ENCODE measurements around the gene EPN2. TPM values are rescaled to one million over a fixed set of nuclear protein-coding genes. Genes with fewer than 3 reads are reported as not detected.

The EPN2 gene
- total RNA-seq, 1 experiment from 2014 or later: 25.0 TPM

GRCh38 chr17:19360772-19361171, 123.6 kb downstream of the EPN2 start:
- DNase-seq (ENCODE audit: extremely low read depth, low read depth): no peak

- no peak for DNase-seq (ENCODE audit: extremely low read depth, low read depth)
Observed at GRCh38 chr17:19361326-19361725, 124.2 kb downstream of the EPN2 start.

- no peak for DNase-seq (ENCODE audit: extremely low read depth, low read depth)
Observed at GRCh38 chr17:19361944-19362276, 124.7 kb downstream of the EPN2 start.

- DNase-seq (ENCODE audit: extremely low read depth, low read depth): peak; percentile 90
Observed at GRCh38 chr17:19362277-19363113, 125.3 kb downstream of the EPN2 start, which contains the start of gene B9D1. B9D1 (minus strand) TSS chr17:19362723; CDS start chr17:19362569, 154 bp downstream.

- DNase-seq (ENCODE audit: extremely low read depth, low read depth): no peak
Observed at GRCh38 chr17:19363114-19363438, 125.9 kb downstream of the EPN2 start.

- no peak for DNase-seq (ENCODE audit: extremely low read depth, low read depth)
Observed at GRCh38 chr17:19363460-19364035, 126.4 kb downstream of the EPN2 start.

- no peak for DNase-seq (ENCODE audit: extremely low read depth, low read depth)
Observed at GRCh38 chr17:19364699-19365498, 127.7 kb downstream of the EPN2 start.

- DNase-seq (ENCODE audit: extremely low read depth, low read depth): no peak
Observed at GRCh38 chr17:19365499-19365817, 128.3 kb downstream of the EPN2 start.

GRCh38 chr17:19365833-19366636, 128.9 kb downstream of the EPN2 start:
- no peak for DNase-seq (ENCODE audit: extremely low read depth, low read depth)

- DNase-seq (ENCODE audit: extremely low read depth, low read depth): no peak
Observed at GRCh38 chr17:19366637-19366972, 129.4 kb downstream of the EPN2 start.

- DNase-seq (ENCODE audit: extremely low read depth, low read depth): no peak
Observed at GRCh38 chr17:19368229-19368628, 131.1 kb downstream of the EPN2 start.

GRCh38 chr17:19369107-19369778, 132.1 kb downstream of the EPN2 start:
- no peak for DNase-seq (ENCODE audit: extremely low read depth, low read depth)

- DNase-seq (ENCODE audit: extremely low read depth, low read depth): no peak
Observed at GRCh38 chr17:19369846-19370492, 132.8 kb downstream of the EPN2 start.

- DNase-seq (ENCODE audit: extremely low read depth, low read depth): no peak
Observed at GRCh38 chr17:19370493-19370960, 133.4 kb downstream of the EPN2 start.

- DNase-seq (ENCODE audit: extremely low read depth, low read depth): no peak
Observed at GRCh38 chr17:19371259-19372010, 134.3 kb downstream of the EPN2 start.

GRCh38 chr17:19372011-19372370, 134.8 kb downstream of the EPN2 start:
- no peak for DNase-seq (ENCODE audit: extremely low read depth, low read depth)

GRCh38 chr17:19372439-19372838, 135.3 kb downstream of the EPN2 start:
- DNase-seq (ENCODE audit: extremely low read depth, low read depth): no peak

- DNase-seq (ENCODE audit: extremely low read depth, low read depth): no peak
Observed at GRCh38 chr17:19372866-19373504, 135.8 kb downstream of the EPN2 start.

- no peak for DNase-seq (ENCODE audit: extremely low read depth, low read depth)
Observed at GRCh38 chr17:19374136-19374535, 137.0 kb downstream of the EPN2 start.

Data from NCI-H460 (cell line).